Measurements from ENCODE around the gene SFT2D1.

GRCh38 chr6:166300357-166300987, 41.9 kb downstream of the SFT2D1 start:
- TF ChIP-seq CTCF (IDR thresholded peaks at IDR 0.05): no peak
- TF ChIP-seq POLR2A (IDR thresholded peaks at IDR 0.05): no peak

Measured in stomach (tissue), 4 donors.